Activated T-helper 1 cell treated with anti-CD3 and anti-CD28 coated beads, Interleukin-2, amount 50 U/mL, for 16 hours (primary cell): ENCODE results near the gene RTN4RL2.

Source experiments
- DNase-seq, 2 donors: peaks; one replicate each; pipeline ENCODE4 v3.0.0-alpha.2; 2020; ENCODE audit warnings: low read depth in 1 of 2, low spot score in 1 of 2

RTN4RL2 gene

GRCh38 chr11:57460022-57460757, at the start of gene RTN4RL2:
Gene RTN4RL2, plus strand, starts transcription at chr11:57460528. Its CDS starts 338 bp downstream, at chr11:57460866.
- DNase-seq: no peak

GRCh38 chr11:57413681-57414080, 46.6 kb upstream of the RTN4RL2 start:
- DNase-seq: no peak

GRCh38 chr11:57414612-57415212, 45.6 kb upstream of the RTN4RL2 start:
- DNase-seq: no peak

GRCh38 chr11:57416436-57416835, 43.9 kb upstream of the RTN4RL2 start:
- DNase-seq: no peak

GRCh38 chr11:57417056-57417455, 43.3 kb upstream of the RTN4RL2 start:
- DNase-seq: no peak

GRCh38 chr11:57418131-57418530, 42.2 kb upstream of the RTN4RL2 start:
- DNase-seq: no peak

- no peak for DNase-seq
Observed at GRCh38 chr11:57419146-57419545, 41.2 kb upstream of the RTN4RL2 start.

- DNase-seq: no peak
Observed at GRCh38 chr11:57421066-57421465, 39.3 kb upstream of the RTN4RL2 start.

GRCh38 chr11:57421805-57422204, 38.5 kb upstream of the RTN4RL2 start:
- DNase-seq: no peak

GRCh38 chr11:57422669-57423068, 37.7 kb upstream of the RTN4RL2 start:
- no peak for DNase-seq

- no peak for DNase-seq
Observed at GRCh38 chr11:57424137-57424791, 36.1 kb upstream of the RTN4RL2 start.

- peak; percentile 59 to 79 for DNase-seq
Observed at GRCh38 chr11:57424792-57425564, 35.4 kb upstream of the RTN4RL2 start.

- no peak for DNase-seq
Observed at GRCh38 chr11:57425565-57426438, 34.5 kb upstream of the RTN4RL2 start.

GRCh38 chr11:57426439-57426928, 33.8 kb upstream of the RTN4RL2 start:
- DNase-seq: no peak

GRCh38 chr11:57426929-57427726, 33.2 kb upstream of the RTN4RL2 start, which contains the start of gene SLC43A3:
Gene SLC43A3, minus strand, starts transcription at chr11:57427121. Its CDS starts 949 bp downstream, at chr11:57426172.
- DNase-seq: peak; percentile 17 to 65

- no peak for DNase-seq
Observed at GRCh38 chr11:57427727-57428082, 32.6 kb upstream of the RTN4RL2 start.

GRCh38 chr11:57428643-57429042, 31.7 kb upstream of the RTN4RL2 start:
- DNase-seq: no peak

GRCh38 chr11:57429946-57430345, 30.4 kb upstream of the RTN4RL2 start:
- DNase-seq: no peak

GRCh38 chr11:57430952-57431351, 29.4 kb upstream of the RTN4RL2 start:
- DNase-seq: no peak
